Smooth muscle cell (in vitro differentiated cells): ENCODE measurements around the gene ECE1. TPM values are rescaled to one million over a fixed set of nuclear protein-coding genes. Genes with fewer than 3 reads are reported as not detected.
"Not testable (repeated sequence)": the region's sequence is repeated elsewhere in the genome, so short reads cannot be mapped to it uniquely, and the experiment has no call there.

ENCODE experiments used
- DNase-seq: peaks from one replicate; lab custom pipeline; 2025; ENCODE audit not compliant: unreplicated experiment; lab: John Stamatoyannopoulos, UW
- H2AFZ ChIP-seq: fragments of 200-600 bp; sonication (generic); 2 replicates; pipeline ENCODE4 v1.6.0; 2016; ENCODE audit warnings: antibody characterized with exemption, low read depth, mild to moderate bottlenecking
- H3F3A ChIP-seq: fragments of 200-600 bp; sonication (generic); 2 replicates; pipeline ENCODE4 v1.6.0; 2017; ENCODE audit warnings: antibody characterized with exemption, low read depth
- H3K27ac ChIP-seq: fragments of 200-600 bp; sonication (generic); 2 replicates; pipeline ENCODE4 v1.5.1; 2016; ENCODE audit warnings: low read depth, mild to moderate bottlenecking
- H3K27me3 ChIP-seq: fragments of 200-600 bp; sonication (generic); 2 replicates; pipeline ENCODE4 v1.6.1; 2016; ENCODE audit warnings: low read depth, mild to moderate bottlenecking
- H3K36me3 ChIP-seq: fragments of 200-600 bp; sonication (generic); 2 replicates; pipeline ENCODE4 v1.5.1; 2016; ENCODE audit warnings: low read depth
- H3K4me1 ChIP-seq: fragments of 200-600 bp; sonication (generic); 2 replicates; pipeline ENCODE4 v1.5.1; 2016; ENCODE audit warnings: low read depth
- H3K4me2 ChIP-seq: fragments of 200-600 bp; sonication (generic); 2 replicates; pipeline ENCODE4 v1.6.0; 2016; ENCODE audit warnings: mild to moderate bottlenecking
- H3K4me3 ChIP-seq: fragments of 200-600 bp; sonication (generic); 2 replicates; pipeline ENCODE4 v1.5.1; 2016; ENCODE audit warnings: mild to moderate bottlenecking
- H3K79me2 ChIP-seq: fragments of 200-600 bp; sonication (generic); 2 replicates; pipeline ENCODE4 v1.6.0; 2016; ENCODE audit warnings: low read depth, mild to moderate bottlenecking
- H3K9ac ChIP-seq: fragments of 200-600 bp; sonication (generic); 2 replicates; pipeline ENCODE4 v1.6.0; 2016; ENCODE audit warnings: low read depth
- H3K9me3 ChIP-seq: fragments of 200-600 bp; sonication (generic); replicated peaks from 2 replicates; pipeline ENCODE4 v1.5.1; 2016; ENCODE audit warnings: low read depth
- H4K20me1 ChIP-seq: fragments of 200-600 bp; sonication (generic); 2 replicates; pipeline ENCODE4 v1.6.0; 2016; ENCODE audit warnings: low read depth
- CTCF ChIP-seq: fragments of 200-600 bp; sonication (generic); IDR thresholded peaks from 2 replicates; pipeline ENCODE4 v1.5.1; 2017; ENCODE audit warnings: borderline replicate concordance, mild to moderate bottlenecking, antibody characterized with exemption; ENCODE audit not compliant: insufficient read depth, poor library complexity, severe bottlenecking
- WGBS: methylation state at CpG from one replicate; pipeline ENCODE4 v1.1.7; 2016; ENCODE audit warnings: low lambda C conversion rate; 5-methylcytosine and 5-hydroxymethylcytosine counted together
- polyA plus RNA-seq: library from polyadenylated mRNA; unstranded; fragments of >200 nt; fragmentation: Nextera tagmentation; extraction: Ambion mirVana; gene quantifications from 2 replicates; pipeline ENCODE4 v1.2.1, GENCODE V29; 2016
- total RNA-seq: library from RNA; depleted of rRNA; stranded (reverse); fragments of >200 nt; gene quantifications from 2 replicates; pipeline ENCODE4 v1.2.3, GENCODE V29; 2014

ECE1 gene
- total and polyA plus RNA-seq, 2 experiments from 2014 or later = 108 to 129 TPM

GRCh38 chr1:21229246-21230000, 60.8 kb downstream of the ECE1 start:
- H2AFZ ChIP-seq = no peak overlapping the region
- H3K4me1 ChIP-seq = no peaks in the 10 kb centered on the region
- no peaks in the 10 kb centered on the region for H3K27me3 ChIP-seq
- no peak overlapping the region for H3K9ac ChIP-seq
- WGBS = 79% methylated on average over 4 of the region's 4 CpGs
- no peaks in the 10 kb centered on the region for H3K9me3 ChIP-seq
- peaks cover 3% of the 10 kb centered on the region for H4K20me1 ChIP-seq
- peaks cover 9% of the 10 kb centered on the region for H3K36me3 ChIP-seq
- no peaks in the 10 kb centered on the region for H3K79me2 ChIP-seq
- no peak for TF ChIP-seq CTCF
- peak overlapping the region; percentile 30 for H3K27ac ChIP-seq
- H3K4me2 ChIP-seq = no peak overlapping the region
- no peaks in the 10 kb centered on the region for H3F3A ChIP-seq
- no peak for DNase-seq
- no peak overlapping the region for H3K4me3 ChIP-seq

GRCh38 chr1:21228224-21228623, 62.0 kb downstream of the ECE1 start:
- WGBS = 100% methylated on average over 7 of the region's 7 CpGs
- H3K4me1 ChIP-seq, H3K27me3 ChIP-seq, H4K20me1 ChIP-seq, H3K27ac ChIP-seq, H3K9ac ChIP-seq, H3K79me2 ChIP-seq, H3F3A ChIP-seq, H3K4me2 ChIP-seq, DNase-seq, H2AFZ ChIP-seq, H3K9me3 ChIP-seq, H3K4me3 ChIP-seq: not testable (repeated sequence)
- H3K36me3 ChIP-seq = peaks cover 11% of the 10 kb centered on the region

GRCh38 chr1:21225065-21225464, 65.2 kb downstream of the ECE1 start:
- 97% methylated on average over 33 of the region's 33 CpGs for WGBS
- Histone ChIP-seq H3K4me3 (no peak overlapping the region), H3K9ac (no peak overlapping the region), H2AFZ (no peak overlapping the region), H3K27me3 (no peaks in the 10 kb centered on the region), H3K79me2 (no peaks in the 10 kb centered on the region), H3K4me2 (no peak overlapping the region), H3K36me3 (peaks cover 16% of the 10 kb centered on the region), H4K20me1 (no peaks in the 10 kb centered on the region), H3K27ac (no peak overlapping the region), H3K9me3 (no peaks in the 10 kb centered on the region), H3F3A (no peaks in the 10 kb centered on the region), H3K4me1 (no peaks in the 10 kb centered on the region)
- no peak for DNase-seq
- no peak for TF ChIP-seq CTCF

- H3K4me3 ChIP-seq = no peak overlapping the region
- peaks cover 4% of the 10 kb centered on the region for H3F3A ChIP-seq
- no peak overlapping the region for H3K4me2 ChIP-seq
- no peak for DNase-seq
- no peaks in the 10 kb centered on the region for H3K27me3 ChIP-seq
- H4K20me1 ChIP-seq = peaks cover 7% of the 10 kb centered on the region
- 96% methylated on average over 7 of the region's 7 CpGs for WGBS
- no peak for TF ChIP-seq CTCF
- no peaks in the 10 kb centered on the region for H3K9me3 ChIP-seq
- H3K36me3 ChIP-seq = peaks cover 16% of the 10 kb centered on the region
- no peaks in the 10 kb centered on the region for H3K79me2 ChIP-seq
- H3K27ac ChIP-seq = no peak overlapping the region
- H3K9ac ChIP-seq = no peak overlapping the region
- no peak overlapping the region for H2AFZ ChIP-seq
- no peaks in the 10 kb centered on the region for H3K4me1 ChIP-seq
Observed at GRCh38 chr1:21220815-21221214, 69.4 kb downstream of the ECE1 start.
